Loucy (cell line): ENCODE data around the gene CLDN15.

Experiments used
- H2AFZ ChIP-seq: fragments of 200-600 bp; sonication (generic); 2 replicates; pipeline ENCODE4 v1.6.0; 2016; ENCODE audit warnings: antibody characterized with exemption, mild to moderate bottlenecking, low read length, moderate library complexity
- H3F3A ChIP-seq: fragments of 200-600 bp; 2 replicates; pipeline ENCODE4 v1.6.0; 2016; ENCODE audit warnings: antibody characterized with exemption, low read depth, mild to moderate bottlenecking
- H3K27me3 ChIP-seq: fragments of 200-600 bp; sonication (generic); 2 replicates; pipeline ENCODE4 v1.6.1; 2014; ENCODE audit warnings: low read length, mild to moderate bottlenecking; ENCODE audit not compliant: insufficient read depth, poor library complexity, severe bottlenecking
- H3K36me3 ChIP-seq: fragments of 200-600 bp; sonication (generic); 2 replicates; pipeline ENCODE4 v1.6.1; 2016; ENCODE audit warnings: low read length; ENCODE audit not compliant: insufficient read depth
- H3K4me1 ChIP-seq: fragments of 200-600 bp; sonication (generic); 2 replicates; pipeline ENCODE4 v1.5.1; 2014; ENCODE audit warnings: low read length, mild to moderate bottlenecking; ENCODE audit not compliant: insufficient read depth, poor library complexity, severe bottlenecking
- H3K4me2 ChIP-seq: fragments of 200-600 bp; sonication (generic); 2 replicates; pipeline ENCODE4 v1.6.0; 2014; ENCODE audit warnings: antibody characterized with exemption, low read length, low read depth, mild to moderate bottlenecking; ENCODE audit not compliant: poor library complexity, severe bottlenecking
- H3K4me3 ChIP-seq: fragments of 200-600 bp; sonication (generic); 2 replicates; pipeline ENCODE4 v1.5.1; 2014; ENCODE audit warnings: low read length, mild to moderate bottlenecking, mixed read lengths; ENCODE audit not compliant: poor library complexity, severe bottlenecking
- H3K79me2 ChIP-seq: fragments of 200-600 bp; sonication (generic); 2 replicates; pipeline ENCODE4 v1.6.1; 2014; ENCODE audit warnings: low read length; ENCODE audit not compliant: insufficient read depth
- H3K9ac ChIP-seq: fragments of 200-600 bp; sonication (generic); 2 replicates; pipeline ENCODE4 v1.6.0; 2014; ENCODE audit warnings: mild to moderate bottlenecking, low read depth, low read length, moderate library complexity; ENCODE audit not compliant: poor library complexity, severe bottlenecking
- H3K9me2 ChIP-seq: fragments of 200-600 bp; sonication (generic); replicated peaks from 2 replicates; pipeline ENCODE4 v1.6.1; 2016; ENCODE audit warnings: low read depth, low read length, mixed read lengths
- H3K9me3 ChIP-seq: fragments of 200-600 bp; sonication (generic); 2 replicates; pipeline ENCODE4 v1.6.1; 2014; ENCODE audit warnings: mild to moderate bottlenecking, antibody characterized with exemption, low read length, low read depth; ENCODE audit not compliant: insufficient read depth
- H4K20me1 ChIP-seq: fragments of 200-600 bp; sonication (generic); 2 replicates; pipeline ENCODE4 v1.6.0; 2014; ENCODE audit warnings: antibody characterized with exemption, low read length, mild to moderate bottlenecking; ENCODE audit not compliant: insufficient read depth, poor library complexity, severe bottlenecking
- CTCF ChIP-seq: fragments of 200-600 bp; sonication (generic); conservative IDR thresholded peaks from 2 replicates; pipeline ENCODE4 v1.5.1; 2014; ENCODE audit warnings: mild to moderate bottlenecking, antibody characterized with exemption, low read length
- EZH2phosphoT487 ChIP-seq: fragments of 200-600 bp; IDR thresholded peaks from 2 replicates; pipeline ENCODE4 v1.6.1; 2018; ENCODE audit warnings: antibody characterized with exemption, mild to moderate bottlenecking, moderate library complexity, borderline replicate concordance

CLDN15 gene

GRCh38 chr7:101218236-101219125 is 19.1 kb downstream of the CLDN15 start:
- peaks cover 19% of the 10 kb centered on the region for H3K4me1 ChIP-seq
- no peaks in the 10 kb centered on the region for H3K27me3 ChIP-seq
- peak overlapping the region; percentile 80 for H3K4me3 ChIP-seq
- no peaks in the 10 kb centered on the region for H4K20me1 ChIP-seq
- H3K9ac ChIP-seq = peak overlapping the region; percentile 79
- H3K9me2 ChIP-seq = no peaks in the 10 kb centered on the region
- H2AFZ ChIP-seq = peak overlapping the region; percentile 35
- H3K79me2 ChIP-seq = peaks cover 30% of the 10 kb centered on the region
- no peaks in the 10 kb centered on the region for H3K36me3 ChIP-seq
- no peaks in the 10 kb centered on the region for H3K9me3 ChIP-seq
- H3F3A ChIP-seq = no peaks in the 10 kb centered on the region
- peak overlapping the region; percentile 91 for H3K4me2 ChIP-seq
- TF ChIP-seq EZH2phosphoT487 (no peak), CTCF (no peak)

- H3K9me3 ChIP-seq = no peaks in the 10 kb centered on the region
- H3K4me1 ChIP-seq = peaks cover 19% of the 10 kb centered on the region
- H3K36me3 ChIP-seq = no peaks in the 10 kb centered on the region
- H3K79me2 ChIP-seq = peaks cover 30% of the 10 kb centered on the region
- H3K4me3 ChIP-seq = peak within 1 kb of the TSS; percentile 80
- no peaks in the 10 kb centered on the region for H3K9me2 ChIP-seq
- H4K20me1 ChIP-seq = no peaks in the 10 kb centered on the region
- no peaks in the 10 kb centered on the region for H3K27me3 ChIP-seq
- H3F3A ChIP-seq = no peaks in the 10 kb centered on the region
- peak within 1 kb of the TSS; percentile 83 for H2AFZ ChIP-seq
- no peak; the same call in 1 of the 2 replicates for TF ChIP-seq CTCF
- TF ChIP-seq EZH2phosphoT487 = no peak
- H3K9ac ChIP-seq = peak within 1 kb of the TSS; percentile 79
- peak within 1 kb of the TSS; percentile 91 for H3K4me2 ChIP-seq
Measured at GRCh38 chr7:101217388-101218235, 20.0 kb downstream of the CLDN15 start, which contains the start of the genes PLOD3 and ZNHIT1. Gene PLOD3 (minus strand): TSS chr7:101217581. CDS start chr7:101217274, 307 bp downstream. Gene ZNHIT1 (plus strand): TSS chr7:101218165. CDS start chr7:101218196, 31 bp downstream.

- H3K4me3 ChIP-seq = peak overlapping the region; percentile 80
- H3K9me2 ChIP-seq = no peaks in the 10 kb centered on the region
- peak overlapping the region; percentile 83; the same call in 1 of the 2 replicates for H2AFZ ChIP-seq
- H3F3A ChIP-seq = no peaks in the 10 kb centered on the region
- peak overlapping the region; percentile 91 for H3K4me2 ChIP-seq
- H3K9me3 ChIP-seq = no peaks in the 10 kb centered on the region
- H4K20me1 ChIP-seq = no peaks in the 10 kb centered on the region
- H3K79me2 ChIP-seq = peaks cover 30% of the 10 kb centered on the region
- no peaks in the 10 kb centered on the region for H3K36me3 ChIP-seq
- H3K27me3 ChIP-seq = no peaks in the 10 kb centered on the region
- no peak for TF ChIP-seq EZH2phosphoT487
- no peak for TF ChIP-seq CTCF
- H3K4me1 ChIP-seq = peaks cover 19% of the 10 kb centered on the region
- peak overlapping the region; percentile 74 for H3K9ac ChIP-seq
Measured at GRCh38 chr7:101216860-101217387, 20.7 kb downstream of the CLDN15 start.
